NB4 (cell line): ENCODE data around the gene SPATA20.

Experiments
- DNase-seq: peaks from one replicate; pipeline ENCODE4 v3.0.0; 2010; ENCODE audit warnings: low read depth
- H3K4me3 ChIP-seq: one replicate; pipeline ENCODE4 v1.5.1; 2011; ENCODE audit warnings: mild to moderate bottlenecking, low read depth, low read length, moderate library complexity
- CTCF ChIP-seq: IDR thresholded peaks from one replicate; pipeline ENCODE4 v1.5.1; 2012; ENCODE audit warnings: low read depth, low read length
- MAX ChIP-seq: IDR thresholded peaks from 2 replicates; pipeline ENCODE4 v1.6.1; 2011; ENCODE audit warnings: low read depth, low read length
- MYC ChIP-seq: IDR thresholded peaks from 2 replicates; pipeline ENCODE4 v1.6.1; 2011; ENCODE audit warnings: low read depth, low read length
- POLR2A ChIP-seq: IDR thresholded peaks from 2 replicates; pipeline ENCODE4 v1.6.1; 2011; ENCODE audit warnings: mild to moderate bottlenecking; ENCODE audit not compliant: insufficient read length; ENCODE audit errors: extremely low read depth

Gene SPATA20

GRCh38 chr17:50534979-50535326 lies 12.0 kb upstream of the SPATA20 start:
- no peak overlapping the region for H3K4me3 ChIP-seq
- DNase-seq = no peak
- TF ChIP-seq POLR2A (no peak), MAX (no peak)

GRCh38 chr17:50535407-50535806 lies 11.6 kb upstream of the SPATA20 start:
- no peak for DNase-seq
- H3K4me3 ChIP-seq = no peak overlapping the region
- no peak for TF ChIP-seq CTCF
- no peak for TF ChIP-seq MYC
- TF ChIP-seq MAX = no peak
- TF ChIP-seq POLR2A = no peak

GRCh38 chr17:50536683-50537646 lies 10.0 kb upstream of the SPATA20 start:
- no peak overlapping the region for H3K4me3 ChIP-seq
- DNase-seq = no peak
- TF ChIP-seq CTCF = no peak
- no peak for TF ChIP-seq MAX
- no peak for TF ChIP-seq MYC
- no peak for TF ChIP-seq POLR2A

- no peak for DNase-seq
- H3K4me3 ChIP-seq = no peak overlapping the region
- no peak for TF ChIP-seq MAX
- no peak for TF ChIP-seq CTCF
- TF ChIP-seq MYC = no peak
- TF ChIP-seq POLR2A = no peak
Observed at GRCh38 chr17:50537721-50538548, 9.0 kb upstream of the SPATA20 start.

- no peak for DNase-seq
- TF ChIP-seq POLR2A (no peak), CTCF (no peak), MAX (no peak), MYC (no peak)
- H3K4me3 ChIP-seq = no peak overlapping the region
Observed at GRCh38 chr17:50538549-50539410, 8.2 kb upstream of the SPATA20 start.
